Retinal pigment epithelial cell (primary cell): Measurements from ENCODE around the gene HCAR3.

ENCODE experiments used
- DNase-seq: peaks from one replicate; pipeline ENCODE4 v3.0.0-alpha.2; 2010; ENCODE audit warnings: low read depth
- H3K4me3 ChIP-seq: 2 replicates; pipeline ENCODE4 v1.5.1; 2011; ENCODE audit warnings: mild to moderate bottlenecking, low read length, control low read depth, moderate library complexity
- CTCF ChIP-seq: conservative IDR thresholded peaks from 2 replicates; pipeline ENCODE4 v1.5.1; 2011; ENCODE audit warnings: low read depth, low read length, control low read depth, inconsistent platforms

The HCAR3 gene

GRCh38 chr12:122669397-122670070 is 47.1 kb downstream of the HCAR3 start:
- no peak overlapping the region for H3K4me3 ChIP-seq
- no peak for TF ChIP-seq CTCF
- DNase-seq: no peak

DNA sequence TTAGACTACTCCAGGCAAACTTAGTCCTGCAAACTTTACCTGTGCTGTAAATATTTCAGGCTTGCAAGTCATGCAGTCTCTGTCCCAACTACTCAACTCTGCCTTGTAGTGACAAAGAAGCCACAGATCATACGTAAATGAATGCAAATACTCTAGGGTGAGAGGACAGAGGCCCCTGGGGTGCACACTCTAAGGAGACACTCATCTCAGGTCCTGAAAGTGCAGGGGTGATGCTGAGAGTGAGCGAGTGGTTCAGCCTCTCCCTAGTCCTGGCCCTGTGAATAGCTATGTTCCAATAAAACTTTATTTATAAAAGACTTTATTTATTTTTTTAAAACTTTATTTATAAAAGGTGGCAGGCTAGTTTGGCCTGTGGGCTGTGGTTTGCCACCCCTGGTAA is 48.3 kb downstream of the HCAR3 start:
- no peak for DNase-seq
- H3K4me3 ChIP-seq: no peak overlapping the region
- TF ChIP-seq CTCF: no peak

GRCh38 chr12:122665759-122666158 is 50.9 kb downstream of the HCAR3 start:
- no peak for DNase-seq
- no peak for TF ChIP-seq CTCF

GRCh38 chr12:122665349-122665748 is 51.3 kb downstream of the HCAR3 start:
- no peak overlapping the region for H3K4me3 ChIP-seq
- DNase-seq: no peak
- TF ChIP-seq CTCF: no peak

More at GRCh38 chr12:122665759-122666158, 50.9 kb downstream of the HCAR3 start:
- no peak overlapping the region for H3K4me3 ChIP-seq
